Cardiac septum (tissue), 1 donor: ENCODE measurements around the gene GLRA3. TPM values are rescaled to one million over a fixed set of nuclear protein-coding genes. Genes with fewer than 3 reads are reported as not detected.
"Not testable (repeated sequence)": the region's sequence is repeated elsewhere in the genome, so short reads cannot be mapped to it uniquely, and the experiment has no call there.

Experiments used
- DNase-seq: peaks from one replicate; pipeline ENCODE4 v3.0.0-alpha.2; 2020; ENCODE audit warnings: low spot score
- intact Hi-C: fragments of 100-400 bp; cut with DNase I; formaldehyde crosslinking; loops from one replicate; pipeline ENCODE4 v1.14.0; 2022
- total RNA-seq: library from RNA; stranded (reverse); fragmentation: NEBNext Ultra II Directional; extraction: Animal tissue kit (Norgen Biotek cat#: 25700); gene quantifications from one replicate; pipeline ENCODE4 v1.2.1, GENCODE V29; 2021
- donor health status: DM: no; HTN: no; CAD: no.

GLRA3 gene
- total RNA-seq, 1 donor from 2014 or later = not detected

DNA sequence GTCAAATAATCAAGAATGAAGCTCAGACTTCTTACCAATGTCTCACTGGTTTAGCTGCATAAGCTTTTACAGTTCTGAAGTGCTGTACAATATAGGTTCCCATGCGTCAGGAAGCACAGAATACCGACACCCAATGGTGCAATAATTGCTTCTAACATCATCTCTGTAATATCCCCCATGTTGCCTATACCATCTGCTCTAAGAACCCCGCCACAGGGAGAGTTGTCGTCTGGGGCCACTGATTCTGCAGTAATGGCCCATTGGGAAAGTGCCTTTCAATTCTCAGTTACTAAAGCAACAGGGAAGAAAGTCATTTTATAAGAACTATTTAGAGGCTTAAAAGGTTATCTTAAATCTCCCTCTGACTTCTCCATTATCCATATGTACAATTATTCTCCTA, 94.9 kb downstream of the GLRA3 start:
- intact Hi-C loops = no loop called here

DNA sequence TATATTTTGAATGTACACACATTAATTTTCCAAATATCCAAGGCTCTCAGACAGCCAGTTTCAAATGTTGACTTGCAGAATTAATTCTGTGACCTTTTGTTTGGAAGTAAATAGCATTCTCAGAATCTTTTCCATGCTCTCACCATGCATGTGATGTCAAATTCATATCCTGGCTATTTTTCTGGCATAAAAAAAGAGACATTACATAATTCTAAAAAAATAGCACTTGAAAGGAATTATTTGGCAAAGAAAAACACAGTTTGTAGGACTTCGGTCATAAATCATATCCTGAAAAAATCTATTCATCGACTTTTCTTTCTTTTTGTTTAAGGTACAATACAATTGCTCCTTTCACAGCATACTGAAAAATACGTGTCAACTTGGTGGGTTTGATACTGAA, 111.2 kb downstream of the GLRA3 start:
- intact Hi-C loops = loop anchor here (5.0 kb wide), 1 partner anchor 351 kb away; no protein-coding TSS in a partner anchor
- no peak for DNase-seq

More for the DNA sequence above, 94.9 kb downstream of the GLRA3 start:
- no peak for DNase-seq

DNA sequence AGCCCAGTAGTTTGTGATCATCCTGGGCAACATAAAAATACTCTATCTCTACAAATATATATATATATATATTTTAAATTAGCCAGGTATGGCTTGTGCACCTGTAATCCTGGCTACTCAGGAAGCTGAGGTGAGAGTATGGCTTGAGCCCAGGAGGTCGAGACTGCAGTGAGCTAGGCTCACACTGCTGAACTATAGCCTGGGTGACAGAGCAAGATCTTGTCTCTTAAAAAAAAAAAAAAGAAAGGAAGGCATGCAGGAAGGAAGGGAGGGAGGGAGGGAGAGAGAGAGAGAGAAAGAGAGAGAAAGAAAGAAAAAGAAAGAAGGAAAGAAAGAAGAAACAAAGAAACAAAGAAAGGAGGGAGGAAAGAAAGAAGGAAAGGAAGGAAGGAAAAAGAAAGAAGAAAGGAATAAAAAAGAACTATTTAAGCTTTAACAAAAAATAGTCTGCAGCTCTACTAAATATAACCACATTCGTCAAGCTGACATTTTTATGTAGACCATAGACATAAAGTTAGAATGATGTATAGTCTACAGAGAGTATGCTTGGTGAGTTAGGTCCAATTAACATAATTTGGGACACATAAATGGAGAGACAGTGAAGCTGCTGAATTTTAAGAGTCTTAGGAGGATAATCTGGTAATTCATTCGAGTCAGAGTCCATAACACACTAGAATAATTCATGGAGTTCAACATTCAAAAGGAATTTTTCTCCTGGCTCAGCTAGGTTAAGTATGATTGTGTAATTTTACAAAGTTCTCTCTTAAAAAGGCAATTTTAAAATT, 111.9 kb downstream of the GLRA3 start:
- intact Hi-C loops = loop anchor here (5.0 kb wide), 1 partner anchor 350 kb away; no protein-coding TSS in a partner anchor

DNA sequence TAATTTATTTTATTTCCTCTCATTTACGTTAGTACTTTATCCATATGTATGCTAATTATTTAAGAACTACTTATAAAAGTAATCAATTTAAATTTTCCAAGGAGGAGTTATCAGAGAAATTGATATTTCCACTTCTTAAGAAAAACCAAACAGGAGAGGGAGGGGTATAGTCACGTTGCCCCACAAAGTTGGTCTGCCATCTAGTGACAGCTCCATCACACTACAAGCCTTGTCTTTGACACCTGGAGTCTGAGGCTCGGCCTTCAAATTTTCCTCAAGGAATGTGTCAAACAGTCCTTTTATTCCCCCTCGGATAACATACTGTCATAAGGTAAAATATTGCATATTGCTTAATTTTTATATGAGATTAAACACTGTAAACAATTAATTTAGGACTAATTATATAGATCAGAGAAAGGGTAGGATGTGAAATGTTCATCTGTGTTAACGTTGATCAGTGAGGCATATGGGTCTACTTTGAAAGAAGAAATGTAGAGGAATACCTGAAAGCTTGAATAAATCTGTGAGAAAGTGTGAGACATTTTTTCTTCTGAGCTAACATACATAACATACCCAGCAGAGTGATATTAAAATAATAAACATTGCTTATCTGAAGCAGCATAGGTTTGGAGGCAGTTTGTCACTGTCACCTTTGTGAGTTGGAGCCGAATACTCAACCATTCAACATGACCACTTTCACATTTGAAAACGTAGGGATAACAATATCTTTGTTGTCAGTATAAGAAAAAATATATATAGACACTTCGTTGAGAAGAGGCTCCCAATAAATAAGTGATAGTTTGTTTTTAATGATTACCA, 114.4 kb downstream of the GLRA3 start:
- DNase-seq = no peak
- intact Hi-C loops = loop anchor here (5.0 kb wide), 1 partner anchor 347 kb away; no protein-coding TSS in a partner anchor

More for the DNA sequence above, 111.9 kb downstream of the GLRA3 start:
- DNase-seq = no peak

DNA sequence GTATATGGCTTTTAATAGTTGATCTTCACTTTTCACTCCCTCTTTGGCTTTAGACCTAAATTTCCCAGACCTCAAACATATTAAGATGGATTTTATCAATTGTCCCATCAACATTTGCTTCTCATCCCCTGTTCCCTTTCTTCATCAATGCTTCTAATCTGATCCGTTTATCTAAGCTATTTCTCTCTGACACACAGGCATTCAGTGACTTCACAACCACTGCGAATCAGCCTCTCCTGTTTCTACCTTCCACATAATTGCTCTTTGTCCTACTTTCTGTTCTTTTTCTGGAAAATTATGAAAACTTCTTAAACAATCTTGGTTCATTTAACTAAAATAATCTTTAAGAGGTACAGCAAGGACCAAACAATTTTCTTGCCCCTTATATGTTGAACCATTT, 115.2 kb downstream of the GLRA3 start:
- DNase-seq = no peak
- intact Hi-C loops = no loop called here

DNA sequence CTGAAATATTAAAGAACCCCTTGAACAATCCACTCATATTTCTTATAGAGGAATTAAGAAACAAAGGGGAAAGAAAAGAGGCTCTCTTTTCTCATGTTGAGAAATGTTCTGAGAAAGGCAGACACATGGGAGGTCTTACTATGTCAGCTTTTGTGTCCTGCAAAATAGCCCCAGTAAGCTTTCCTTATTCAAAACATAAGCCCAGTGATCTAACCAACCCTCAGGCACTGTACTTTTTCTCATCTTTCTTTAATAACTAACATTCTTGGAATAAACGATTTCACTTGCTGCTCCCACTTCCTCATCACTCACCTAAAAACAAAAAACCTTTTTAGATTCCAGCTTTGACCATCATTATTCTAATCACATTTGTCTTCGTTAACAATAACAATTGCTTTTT, 115.9 kb downstream of the GLRA3 start:
- DNase-seq = no peak
- intact Hi-C loops = no loop called here

DNA sequence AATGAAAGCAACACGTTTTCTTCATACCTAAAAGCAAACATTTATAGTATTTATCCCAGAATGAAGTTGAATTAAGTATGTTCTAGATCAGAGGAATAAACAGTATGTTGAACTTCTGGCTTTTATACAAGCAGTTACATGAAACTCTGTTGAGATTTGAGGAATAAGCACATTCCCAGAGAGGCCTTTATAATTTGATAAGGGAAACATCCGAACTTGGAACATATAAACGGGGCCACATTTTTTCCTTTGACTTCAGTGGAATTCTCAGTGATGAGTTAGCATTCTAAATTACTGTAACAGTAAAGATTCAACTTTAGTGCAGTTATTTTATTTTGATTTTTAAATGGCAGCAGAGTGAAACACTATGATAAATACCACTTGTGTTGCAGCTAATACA, 119.5 kb downstream of the GLRA3 start:
- DNase-seq = no peak
- intact Hi-C loops = no loop called here

DNA sequence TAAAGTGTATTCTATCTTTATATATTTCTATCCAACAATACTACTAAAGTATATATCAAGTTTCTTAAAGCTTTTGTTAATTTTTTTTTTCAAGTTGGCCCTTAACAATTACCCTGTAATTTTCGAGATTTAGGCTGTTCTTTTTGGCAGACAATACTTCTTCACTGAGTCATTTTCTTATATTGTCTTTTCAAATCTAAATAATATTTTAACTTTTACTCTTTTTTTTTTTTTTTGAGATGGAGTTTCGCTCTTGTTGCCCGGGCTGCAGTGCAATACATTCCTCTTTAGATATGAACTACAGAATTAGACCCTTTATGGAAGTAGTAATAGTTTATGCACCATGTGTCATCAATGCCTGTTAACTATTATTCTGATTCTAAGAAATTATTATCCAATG, 120.7 kb downstream of the GLRA3 start:
- intact Hi-C loops = no loop called here
- DNase-seq = no peak

DNA sequence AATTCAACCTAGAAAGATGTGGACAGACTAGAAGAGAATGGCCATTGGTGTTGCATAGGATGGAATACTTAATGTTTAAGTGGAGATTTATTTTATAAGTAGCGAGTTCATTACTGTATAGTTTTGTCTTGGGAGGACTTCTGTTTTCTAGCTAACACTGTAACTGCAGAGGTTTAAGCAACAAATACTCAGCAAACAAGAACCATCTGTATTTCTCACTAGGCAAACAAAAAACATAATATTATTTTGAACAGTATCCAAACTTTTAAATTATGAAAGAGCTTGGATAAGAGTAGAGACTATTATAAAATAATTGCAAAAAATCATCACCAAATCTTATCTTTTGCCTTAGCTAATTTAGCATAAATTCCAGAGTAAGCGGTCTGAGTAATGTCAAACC, 121.1 kb downstream of the GLRA3 start:
- intact Hi-C loops = no loop called here
- DNase-seq = no peak

DNA sequence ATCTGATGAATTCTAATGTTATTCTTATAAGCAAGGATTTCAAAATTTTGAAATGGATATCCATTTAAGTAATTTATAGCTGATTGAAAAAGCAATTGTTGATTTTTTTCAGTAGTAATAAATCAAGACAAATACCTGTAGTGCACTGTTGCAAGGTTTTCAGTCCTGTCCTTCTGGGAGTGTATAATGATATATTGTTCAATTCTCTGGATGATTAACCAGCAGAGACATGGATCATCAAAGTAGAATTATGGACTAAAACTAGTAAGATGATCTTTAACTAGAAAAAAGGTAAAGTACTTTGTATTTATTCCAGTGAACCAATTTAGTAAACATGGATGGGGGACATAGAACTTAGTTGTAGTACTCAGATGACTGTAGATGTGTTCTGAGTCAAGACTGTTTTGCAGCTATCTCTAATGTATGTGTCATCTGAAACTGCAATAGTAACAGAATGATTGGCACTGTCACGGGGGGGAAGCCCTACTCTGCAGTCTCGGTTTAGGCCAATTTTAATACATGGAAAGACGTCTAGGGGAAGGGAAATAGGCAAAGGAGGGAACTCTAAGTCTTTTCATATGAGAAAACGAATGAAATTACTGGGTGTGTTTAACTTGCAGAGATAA, 121.9 kb downstream of the GLRA3 start:
- DNase-seq = no peak
- intact Hi-C loops = no loop called here

DNA sequence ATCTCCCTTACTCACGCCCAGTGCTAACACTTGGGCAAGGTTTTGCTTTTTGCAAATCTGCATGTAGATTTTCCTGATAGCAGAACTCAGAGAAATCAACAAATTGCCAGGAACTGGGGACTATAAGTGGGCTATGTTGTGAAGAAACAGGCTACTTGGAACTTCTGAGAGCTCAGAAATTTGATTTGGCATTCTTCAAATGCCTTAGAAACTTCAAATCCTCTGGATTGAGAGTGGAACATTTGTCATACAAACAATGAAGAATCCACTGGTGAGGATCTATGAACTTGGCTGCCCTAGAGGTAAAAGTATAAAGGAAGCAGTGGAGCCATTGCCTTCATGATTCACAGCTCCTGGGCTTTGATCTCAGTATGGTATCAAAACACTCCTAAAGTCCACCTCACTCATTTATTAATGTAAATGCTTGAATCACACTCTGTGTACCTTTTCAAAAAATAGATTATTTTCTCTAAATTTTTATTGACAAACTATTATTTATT, 126.0 kb downstream of the GLRA3 start:
- DNase-seq = no peak
- intact Hi-C loops = no loop called here

DNA sequence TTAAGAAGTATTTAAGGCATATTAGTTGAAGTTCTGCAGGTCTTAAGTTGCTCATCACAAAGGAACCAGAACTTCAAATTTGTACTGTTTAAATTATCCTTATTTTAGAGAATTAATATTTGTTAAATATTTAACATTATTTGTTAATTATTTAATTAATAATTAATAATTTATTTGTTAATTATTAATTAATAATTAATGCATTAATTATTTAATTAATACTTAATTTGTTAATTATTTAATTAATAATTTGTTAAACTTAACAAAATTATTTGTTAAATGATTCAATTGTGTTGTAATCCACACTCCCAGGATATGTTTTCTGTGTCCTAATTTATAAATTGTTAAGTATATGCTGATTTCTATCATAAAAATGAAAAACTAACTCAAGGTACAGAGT, 129.4 kb downstream of the GLRA3 start:
- intact Hi-C loops = no loop called here
- no peak for DNase-seq

DNA sequence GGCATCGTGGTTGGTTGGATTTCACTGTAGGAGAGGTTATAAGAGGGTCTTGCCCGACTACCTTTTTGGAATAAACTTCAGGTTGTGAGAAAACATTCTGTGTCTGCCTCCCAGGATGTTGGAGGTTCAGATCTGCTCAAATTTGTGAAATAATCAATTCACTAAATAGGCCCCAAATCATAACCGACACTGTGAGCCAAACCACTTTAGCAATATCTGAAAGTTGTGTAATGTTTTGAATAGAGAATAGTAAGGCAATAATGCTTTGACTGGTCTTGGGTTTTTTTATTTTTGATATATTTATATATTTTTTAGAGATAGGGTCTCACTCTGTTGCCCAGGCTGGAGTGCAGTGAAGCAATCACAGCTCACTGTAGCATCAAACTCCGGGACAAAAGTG, 131.2 kb downstream of the GLRA3 start:
- intact Hi-C loops = no loop called here
- DNase-seq = no peak

DNA sequence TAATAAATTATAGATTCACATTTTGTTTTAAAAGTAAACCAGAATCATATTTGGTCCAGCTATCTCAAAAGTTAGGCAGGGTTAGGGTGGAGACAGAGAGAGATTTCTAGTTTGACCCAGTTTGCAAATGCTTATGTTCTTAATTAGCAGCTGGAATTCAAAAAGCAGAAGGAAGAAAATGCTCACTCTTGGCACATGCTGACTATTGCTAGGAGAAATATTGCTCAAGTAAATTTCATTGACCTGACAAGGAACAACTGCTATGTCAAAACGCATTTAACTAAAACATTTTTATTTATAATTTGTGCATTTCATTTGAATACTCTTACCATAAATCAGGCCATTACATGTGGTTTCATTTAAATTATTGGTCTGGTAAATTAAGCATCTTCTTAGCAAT, 131.8 kb downstream of the GLRA3 start:
- no peak for DNase-seq
- intact Hi-C loops = no loop called here

DNA sequence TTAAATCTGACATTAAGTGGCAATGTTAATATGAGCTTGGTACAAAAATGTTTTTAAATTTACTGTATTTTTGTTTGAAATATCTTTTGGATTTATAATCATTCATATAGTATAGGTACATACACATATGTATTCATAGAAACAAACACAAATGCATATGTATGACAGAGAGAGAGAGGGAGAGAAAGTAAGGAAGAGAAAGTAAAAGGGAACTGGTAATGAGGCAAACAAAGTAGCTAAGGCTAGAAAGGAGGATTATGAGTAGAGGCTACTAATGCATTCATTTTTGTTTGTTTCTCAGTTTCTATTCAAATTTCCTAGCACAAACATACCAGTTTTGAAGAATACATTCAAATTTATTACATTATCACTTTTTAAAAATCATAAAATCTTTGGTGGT, 132.4 kb downstream of the GLRA3 start:
- DNase-seq = no peak
- intact Hi-C loops = no loop called here

DNA sequence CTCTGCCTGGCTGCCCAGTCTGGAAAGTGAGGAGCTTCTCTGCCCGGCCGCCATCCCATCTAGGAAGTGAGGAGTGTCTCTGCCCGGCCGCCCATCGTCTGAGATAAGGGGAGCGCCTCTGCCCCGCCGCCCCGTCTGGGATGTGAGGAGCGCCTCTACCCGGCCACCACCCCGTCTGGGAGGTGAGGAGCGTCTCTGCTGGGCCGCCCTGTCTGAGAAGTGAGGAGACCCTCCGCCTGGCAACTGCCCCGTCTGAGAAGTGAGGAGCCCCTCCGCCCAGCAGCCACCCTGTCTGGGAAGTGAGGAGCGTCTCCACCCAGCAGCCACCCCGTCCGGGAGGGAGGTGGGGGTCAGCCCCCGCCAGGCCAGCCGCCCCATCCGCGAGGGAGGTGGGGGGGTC, 137.2 kb downstream of the GLRA3 start:
- DNase-seq, intact Hi-C loops: not testable (repeated sequence)

DNA sequence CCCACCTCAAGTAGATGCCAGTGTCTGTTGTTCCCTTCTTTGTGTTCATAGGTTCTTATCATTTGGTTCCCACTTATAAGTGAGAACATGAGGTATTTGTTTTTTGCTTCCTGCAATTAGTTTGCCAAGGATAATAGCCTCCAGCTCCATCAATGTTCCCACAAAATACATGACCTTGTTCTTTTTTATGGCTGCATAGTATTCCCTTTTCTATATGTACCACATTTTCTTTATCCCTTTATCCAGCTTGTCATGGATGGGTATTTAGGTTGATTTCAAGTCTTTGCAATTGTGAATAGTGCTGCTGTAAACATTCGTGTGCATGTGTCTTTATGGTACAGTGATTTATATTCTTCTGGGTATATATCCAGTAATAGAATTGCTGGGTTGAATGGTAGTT, 138.4 kb downstream of the GLRA3 start:
- intact Hi-C loops = no loop called here

DNA sequence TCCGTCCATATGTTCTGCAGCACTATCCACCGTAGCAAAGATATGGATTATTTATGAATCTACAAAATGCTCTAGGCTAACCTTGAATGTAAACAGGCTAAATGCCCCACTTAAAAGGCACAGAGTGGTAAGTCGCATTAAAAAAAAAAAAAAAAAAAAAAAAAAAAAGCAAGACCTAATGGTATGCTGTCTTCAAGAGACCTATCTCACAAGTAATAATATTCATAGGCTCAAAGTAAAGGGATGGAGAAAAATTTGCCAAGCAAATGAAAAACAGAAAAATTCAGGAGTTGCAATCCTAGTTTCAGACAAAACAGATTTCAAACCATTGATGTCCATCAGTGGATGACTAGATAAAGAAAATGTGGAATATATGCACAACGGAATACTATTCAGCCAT, 139.4 kb downstream of the GLRA3 start:
- no peak for DNase-seq

More for the DNA sequence above, 138.4 kb downstream of the GLRA3 start:
- DNase-seq = no peak

DNA sequence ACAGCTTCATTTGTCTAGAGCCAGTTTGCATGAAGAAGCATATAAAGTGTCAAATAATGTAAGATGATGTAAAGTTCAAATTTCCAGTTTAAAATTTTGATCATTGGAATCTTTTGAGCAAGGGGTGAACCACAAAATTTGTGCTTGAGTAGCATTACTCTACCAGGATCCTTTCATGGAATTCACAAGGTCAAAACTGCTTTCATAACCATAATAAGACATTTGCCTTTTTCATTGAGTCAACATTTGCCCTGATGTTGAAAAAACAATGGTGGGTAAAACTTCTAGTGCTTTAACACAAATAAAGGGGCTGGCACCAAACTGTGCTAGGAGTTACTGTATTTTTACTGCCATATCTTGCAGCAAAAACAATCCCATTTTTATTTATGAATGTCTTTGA, 142.2 kb downstream of the GLRA3 start:
- intact Hi-C loops = no loop called here
- DNase-seq = no peak

More for the DNA sequence above, 139.4 kb downstream of the GLRA3 start:
- intact Hi-C loops = no loop called here

DNA sequence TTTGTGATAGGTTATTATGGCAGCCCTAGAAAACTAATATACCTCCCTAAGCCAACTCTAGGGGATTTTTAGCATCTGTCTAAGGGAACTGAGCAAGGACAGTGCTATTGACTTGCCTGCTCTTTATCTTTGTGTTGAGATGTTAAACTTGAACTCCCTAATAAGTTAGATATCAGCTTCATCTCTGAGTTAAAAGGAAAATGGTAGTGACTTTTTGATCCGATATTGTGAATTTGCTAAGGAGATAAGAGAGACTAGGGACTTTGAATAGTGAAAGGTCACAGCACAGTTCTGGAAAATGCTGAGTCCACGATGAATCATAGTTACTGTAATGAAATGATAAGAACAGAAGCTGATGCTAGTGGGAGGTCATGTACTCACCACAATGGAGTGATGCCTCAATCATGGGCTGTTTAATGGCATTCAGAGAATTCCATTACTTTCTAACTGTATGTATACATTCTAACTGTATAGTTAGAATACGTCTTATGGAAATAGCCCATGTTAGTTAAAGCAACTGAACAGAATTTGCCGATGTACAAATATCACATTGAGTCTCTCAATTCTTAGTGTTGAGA, 147.2 kb downstream of the GLRA3 start:
- intact Hi-C loops = no loop called here
- no peak for DNase-seq
